ENCODE measurements around the gene SDHA.

SDHA gene

DNA sequence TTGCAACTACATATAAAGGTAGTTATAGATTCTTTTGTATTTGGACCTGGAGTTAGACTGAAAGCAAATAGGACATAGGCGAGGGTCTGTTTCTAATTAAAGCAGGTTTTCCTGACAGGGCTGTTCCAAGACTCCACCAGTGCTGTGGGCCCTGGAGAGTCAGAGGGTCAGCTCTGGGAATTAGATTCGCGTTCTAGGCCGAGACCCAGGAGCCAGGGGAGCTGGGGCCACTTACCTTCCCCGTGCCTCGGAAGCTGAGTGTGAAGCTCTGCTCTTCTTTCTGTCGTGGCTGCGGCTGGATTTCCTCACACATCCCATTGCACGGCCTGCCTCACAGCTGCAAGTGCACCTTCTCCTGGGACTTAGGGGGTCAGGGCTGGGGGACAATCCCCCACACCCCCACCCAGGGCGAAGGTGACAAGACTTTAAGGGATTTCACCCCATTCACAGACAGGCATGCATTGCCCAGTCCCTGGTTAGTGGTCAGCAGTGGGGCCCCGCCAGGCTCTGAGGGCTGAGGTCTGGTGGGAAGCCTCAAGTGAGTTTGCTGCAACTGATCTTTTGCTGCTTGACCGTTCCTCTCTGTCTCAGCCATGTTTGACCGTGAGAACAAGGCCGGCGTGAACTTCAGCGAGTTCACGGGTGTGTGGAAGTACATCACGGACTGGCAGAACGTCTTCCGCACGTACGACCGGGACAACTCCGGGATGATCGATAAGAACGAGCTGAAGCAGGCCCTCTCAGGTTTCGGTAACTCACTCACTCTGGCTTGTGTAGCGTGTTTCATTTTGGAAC lies 88.1 kb downstream of the SDHA start:
- H3K9me3 ChIP-seq (ENCODE audit: control insufficient read depth in 2 of 2, low read length in 2 of 2) = no peaks in the 10 kb centered on the region
- H3K9ac ChIP-seq (ENCODE audit: low read depth in 1 of 2, low read length in 2 of 2) = no peak overlapping the region
- H3K27ac ChIP-seq (ENCODE audit: low read depth in 2 of 2, low read length in 2 of 2) = no peak overlapping the region
- H3K27me3 ChIP-seq (ENCODE audit: control insufficient read depth in 2 of 2, insufficient read depth in 2 of 2, low read length in 2 of 2) = no peaks in the 10 kb centered on the region
- peaks cover 30 to 45% of the 10 kb centered on the region in 2 donors for H3K36me3 ChIP-seq (ENCODE audit: control insufficient read depth in 2 of 2, insufficient read depth in 2 of 2, low read length in 2 of 2)
- H3K4me1 ChIP-seq (ENCODE audit: control insufficient read depth in 2 of 2, insufficient read depth in 2 of 2, low read length in 2 of 2) = peaks cover 2 to 13% of the 10 kb centered on the region in 2 donors
- H3K4me3 ChIP-seq (ENCODE audit: low read length in 2 of 2) = no peak overlapping the region

All from mucosa of rectum (tissue), 2 donors.